ENCODE measurements around the gene CCDC59.
A peak's percentile ranks its signal among the peaks of the same experiment; 100 is the strongest.

The CCDC59 gene

GRCh38 chr12:82357340-82357739 lies 847 bp downstream of the CCDC59 start:
- no peak overlapping the region for H3K27ac ChIP-seq (ENCODE audit: extremely low read depth, low read depth, low read length)
- H3K36me3 ChIP-seq (ENCODE audit: control insufficient read depth in 2 of 2, insufficient read depth in 1 of 2, low read length in 2 of 2): peaks cover 34 to 48% of the 10 kb centered on the region in 2 experiments
- ChIA-PET CTCF (interaction anchor here (0.6 to 2.0 kb wide), 8 partner anchors 9 to 825 kb away, joined by 3 to 6 read pairs (median 4); no protein-coding TSS in a partner anchor), POLR2A (interaction anchor here (1.3 kb wide), 1 partner anchor 329 kb away, joined by 4 read pairs; the partner anchor contains the start of gene TMTC2)
- H3K9me3 ChIP-seq (ENCODE audit: control insufficient read depth, insufficient read depth, low read depth, low read length): no peaks in the 10 kb centered on the region
- H3K4me1 ChIP-seq (ENCODE audit: control insufficient read depth, insufficient read depth, low read length): peaks cover 4% of the 10 kb centered on the region; the same call in 1 of the 2 replicates
- H3K4me3 ChIP-seq (ENCODE audit: low read depth, low read length): peak overlapping the region; percentile 73
- TF ChIP-seq ZNF561 (tag by site-specific recombination; IDR thresholded peaks at IDR 0.05; ENCODE audit: borderline replicate concordance) (no peak), ZNF843 (tag by site-specific recombination; IDR thresholded peaks at IDR 0.05) (no peak), ZNF558 (tag by site-specific recombination; IDR thresholded peaks at IDR 0.05) (no peak), ZNF501 (tag by site-specific recombination; IDR thresholded peaks at IDR 0.05) (no peak), ZSCAN23 (tag by site-specific recombination; IDR thresholded peaks at IDR 0.05) (no peak), PRDM2 (tag by site-specific recombination; IDR thresholded peaks at IDR 0.05; ENCODE audit: borderline replicate concordance) (no peak), ZSCAN16 (tag by site-specific recombination; IDR thresholded peaks at IDR 0.05) (no peak), ZNF138 (tag by site-specific recombination; IDR thresholded peaks at IDR 0.05; ENCODE audit: borderline replicate concordance) (no peak), ZSCAN30 (tag by site-specific recombination; IDR thresholded peaks at IDR 0.05) (no peak), GFI1B (tag by site-specific recombination; IDR thresholded peaks at IDR 0.05) (no peak), ZNF677 (tag by site-specific recombination; IDR thresholded peaks at IDR 0.05) (no peak), ZNF311 (tag by site-specific recombination; IDR thresholded peaks at IDR 0.05; ENCODE audit: borderline replicate concordance) (no peak), HIC1 (tag by site-specific recombination; IDR thresholded peaks at IDR 0.05) (no peak), ZNF692 (tag by site-specific recombination; IDR thresholded peaks at IDR 0.05) (no peak), ZNF184 (tag by site-specific recombination; IDR thresholded peaks at IDR 0.05) (no peak), HOXC10 (CRISPR knock-in tag; IDR thresholded peaks at IDR 0.05) (no peak), MZF1 (tag by site-specific recombination; IDR thresholded peaks at IDR 0.05; ENCODE audit: borderline replicate concordance) (no peak), ZNF747 (tag by site-specific recombination; IDR thresholded peaks at IDR 0.05) (no peak)
